Mucosa of rectum (tissue), 2 donors: Measurements from ENCODE around the gene PHLDB2.

Experiments used
- H3K27ac ChIP-seq, 2 donors: one replicate each; pipeline ENCODE4 v1.7.0; 2013; ENCODE audit warnings: inconsistent platforms in 2 of 2, low read depth in 2 of 2, low read length in 2 of 2
- H3K27me3 ChIP-seq, 2 donors: one replicate each; pipeline ENCODE4 v1.7.0; 2013; ENCODE audit warnings: low read length in 2 of 2; ENCODE audit not compliant: control insufficient read depth in 2 of 2, insufficient read depth in 2 of 2
- H3K36me3 ChIP-seq, 2 donors: one replicate each; pipeline ENCODE4 v1.7.0; 2013; ENCODE audit warnings: low read length in 2 of 2; ENCODE audit not compliant: control insufficient read depth in 2 of 2, insufficient read depth in 2 of 2
- H3K4me1 ChIP-seq, 2 donors: one replicate each; pipeline ENCODE4 v1.7.0; 2013; ENCODE audit warnings: low read length in 2 of 2, mild to moderate bottlenecking in 1 of 2; ENCODE audit not compliant: control insufficient read depth in 2 of 2, insufficient read depth in 2 of 2
- H3K4me3 ChIP-seq, 2 donors: one replicate each; pipeline ENCODE4 v1.7.0; 2013; ENCODE audit warnings: low read length in 2 of 2
- H3K9ac ChIP-seq, 2 donors: one replicate each; pipeline ENCODE4 v1.7.0; 2013; ENCODE audit warnings: low read length in 2 of 2, low read depth in 1 of 2, mild to moderate bottlenecking in 1 of 2
- H3K9me3 ChIP-seq, 2 donors: one replicate each; pipeline ENCODE4 v1.7.0; 2013; ENCODE audit warnings: low read length in 2 of 2; ENCODE audit not compliant: control insufficient read depth in 2 of 2
- donor health status: healthy.
- donor health status: Normal muscosa, but diverticular disease.

The PHLDB2 gene

DNA sequence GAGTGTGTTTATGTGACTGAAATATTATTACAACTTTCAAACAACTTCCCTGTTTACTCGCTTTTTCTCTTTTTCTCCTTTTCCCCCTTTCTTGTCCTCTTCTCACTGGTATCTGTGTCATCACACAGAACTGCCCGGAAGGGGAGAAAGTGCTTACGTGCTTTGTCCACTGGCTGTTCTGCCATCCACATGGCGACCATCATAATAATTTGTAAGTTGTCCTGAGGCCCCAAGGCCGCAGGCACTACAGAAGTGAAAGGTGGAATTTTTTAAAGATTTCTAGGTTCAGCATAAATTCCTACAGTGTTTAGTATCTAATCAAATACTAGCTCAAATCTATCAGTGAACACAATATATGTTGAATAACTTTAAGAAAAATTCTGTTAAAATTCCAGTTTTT is 93.0 kb downstream of the PHLDB2 start:
- H3K27me3 ChIP-seq = no peaks in the 10 kb centered on the region
- H3K27ac ChIP-seq = no peak overlapping the region

DNA sequence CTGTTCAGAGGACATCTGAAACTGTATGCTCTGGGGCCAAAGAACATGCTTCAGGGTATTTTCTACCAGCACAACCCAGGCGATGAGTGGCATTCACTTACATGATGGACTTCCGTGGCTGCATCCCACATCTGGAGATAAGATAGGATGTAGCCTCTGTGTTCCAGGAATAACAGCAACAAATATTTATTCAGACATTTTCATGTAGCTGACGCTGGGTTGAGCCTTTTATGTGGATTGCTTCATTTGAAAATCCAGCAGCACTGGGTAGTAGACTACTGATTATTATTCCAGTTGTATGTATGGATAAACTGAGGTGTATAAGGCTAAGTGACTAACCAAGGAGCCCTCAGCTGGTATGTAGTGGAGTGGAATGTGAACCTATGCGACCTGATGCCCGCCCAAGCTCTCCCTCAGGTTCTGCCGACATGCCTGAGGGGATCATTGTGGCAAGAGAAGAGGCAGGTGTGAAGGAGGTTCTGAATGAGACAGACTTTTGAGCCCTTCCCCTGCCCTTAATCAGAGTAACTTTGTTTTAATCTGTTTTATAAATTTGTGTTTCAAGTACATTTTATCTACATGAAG is 93.9 kb downstream of the PHLDB2 start:
- H3K9ac ChIP-seq = no peak overlapping the region
- H3K27ac ChIP-seq = no peak overlapping the region
- H3K4me1 ChIP-seq = no peaks in the 10 kb centered on the region
- no peak overlapping the region for H3K4me3 ChIP-seq
- H3K9me3 ChIP-seq = no peaks in the 10 kb centered on the region
- H3K27me3 ChIP-seq = no peaks in the 10 kb centered on the region
- H3K36me3 ChIP-seq = no peaks in the 10 kb centered on the region

More for the DNA sequence above, 93.0 kb downstream of the PHLDB2 start:
- Histone ChIP-seq H3K9ac (no peak overlapping the region), H3K4me3 (no peak overlapping the region), H3K36me3 (no peaks in the 10 kb centered on the region), H3K4me1 (no peaks in the 10 kb centered on the region), H3K9me3 (no peaks in the 10 kb centered on the region)

GRCh38 chr3:111954228-111954990 is 95.3 kb downstream of the PHLDB2 start:
- H3K27ac ChIP-seq = no peak overlapping the region
- H3K27me3 ChIP-seq = no peaks in the 10 kb centered on the region
- no peak overlapping the region for H3K9ac ChIP-seq
- H3K4me1 ChIP-seq = no peaks in the 10 kb centered on the region
- H3K4me3 ChIP-seq = no peak overlapping the region
- H3K36me3 ChIP-seq = no peaks in the 10 kb centered on the region
- no peaks in the 10 kb centered on the region for H3K9me3 ChIP-seq

DNA sequence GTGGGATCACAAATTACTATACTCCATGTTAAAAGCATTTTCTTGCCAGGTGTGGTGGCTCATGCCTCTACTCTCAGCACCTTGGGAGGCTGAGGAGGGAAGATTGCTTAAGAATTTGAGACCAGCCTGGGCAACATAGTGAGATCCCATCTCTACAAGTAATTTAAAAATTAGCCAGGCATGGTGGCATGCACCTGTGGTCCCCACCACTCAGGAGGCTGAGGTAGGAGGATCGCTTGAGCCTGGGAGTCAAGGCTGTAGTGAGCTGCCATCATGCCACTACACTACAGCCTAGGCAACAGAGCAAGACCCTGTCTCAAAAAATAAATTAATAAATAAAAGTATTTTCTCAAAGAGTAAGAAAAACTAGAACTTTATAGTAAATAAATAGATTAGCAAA is 96.8 kb downstream of the PHLDB2 start:
- H3K27ac ChIP-seq = no peak overlapping the region
- no peaks in the 10 kb centered on the region for H3K9me3 ChIP-seq
- no peaks in the 10 kb centered on the region for H3K27me3 ChIP-seq
- H3K4me3 ChIP-seq = no peak overlapping the region
- no peaks in the 10 kb centered on the region for H3K36me3 ChIP-seq
- no peak overlapping the region for H3K9ac ChIP-seq
- no peaks in the 10 kb centered on the region for H3K4me1 ChIP-seq

GRCh38 chr3:111956449-111956848 is 97.4 kb downstream of the PHLDB2 start:
- H3K36me3 ChIP-seq = no peaks in the 10 kb centered on the region
- no peak overlapping the region for H3K27ac ChIP-seq
- H3K27me3 ChIP-seq = no peaks in the 10 kb centered on the region
- no peak overlapping the region for H3K9ac ChIP-seq
- H3K4me3 ChIP-seq = no peak overlapping the region
- H3K4me1 ChIP-seq = no peaks in the 10 kb centered on the region
- H3K9me3 ChIP-seq = no peaks in the 10 kb centered on the region

DNA sequence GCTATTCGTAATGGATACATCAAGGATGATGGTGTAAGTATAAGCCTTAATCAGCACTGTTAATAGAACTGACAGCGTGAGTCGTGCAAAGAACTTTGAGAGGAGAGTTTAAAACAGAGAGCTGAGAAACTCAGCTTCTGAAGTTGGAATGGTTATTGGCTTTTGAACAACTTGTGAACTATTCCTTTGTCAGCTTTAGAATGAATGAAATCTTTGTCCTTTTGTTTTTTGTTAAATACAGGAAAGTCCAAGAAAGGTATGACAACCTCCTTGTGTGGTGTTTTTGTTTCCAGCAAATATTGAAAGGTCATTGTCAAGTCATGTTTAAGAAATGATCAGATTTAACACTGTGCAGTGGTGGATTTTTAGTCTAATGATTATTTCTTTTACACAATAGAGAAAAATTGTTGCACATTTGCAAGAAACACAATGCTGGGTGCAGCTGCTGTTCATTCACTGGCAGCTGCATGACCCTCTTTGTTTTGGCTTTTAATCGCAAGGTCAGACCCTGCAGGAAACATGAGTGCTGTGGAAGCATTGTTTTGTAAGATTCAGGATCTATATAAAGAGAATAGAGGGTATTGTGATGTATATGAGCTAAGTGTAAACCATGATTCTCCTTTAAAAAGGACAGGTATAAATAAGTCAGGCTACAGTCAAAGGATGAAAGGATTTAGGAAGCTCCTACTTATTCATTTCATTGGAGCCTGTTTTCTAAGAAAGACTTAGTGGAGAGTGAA is 98.1 kb downstream of the PHLDB2 start:
- Histone ChIP-seq H3K27me3 (no peaks in the 10 kb centered on the region), H3K4me1 (no peaks in the 10 kb centered on the region)

DNA sequence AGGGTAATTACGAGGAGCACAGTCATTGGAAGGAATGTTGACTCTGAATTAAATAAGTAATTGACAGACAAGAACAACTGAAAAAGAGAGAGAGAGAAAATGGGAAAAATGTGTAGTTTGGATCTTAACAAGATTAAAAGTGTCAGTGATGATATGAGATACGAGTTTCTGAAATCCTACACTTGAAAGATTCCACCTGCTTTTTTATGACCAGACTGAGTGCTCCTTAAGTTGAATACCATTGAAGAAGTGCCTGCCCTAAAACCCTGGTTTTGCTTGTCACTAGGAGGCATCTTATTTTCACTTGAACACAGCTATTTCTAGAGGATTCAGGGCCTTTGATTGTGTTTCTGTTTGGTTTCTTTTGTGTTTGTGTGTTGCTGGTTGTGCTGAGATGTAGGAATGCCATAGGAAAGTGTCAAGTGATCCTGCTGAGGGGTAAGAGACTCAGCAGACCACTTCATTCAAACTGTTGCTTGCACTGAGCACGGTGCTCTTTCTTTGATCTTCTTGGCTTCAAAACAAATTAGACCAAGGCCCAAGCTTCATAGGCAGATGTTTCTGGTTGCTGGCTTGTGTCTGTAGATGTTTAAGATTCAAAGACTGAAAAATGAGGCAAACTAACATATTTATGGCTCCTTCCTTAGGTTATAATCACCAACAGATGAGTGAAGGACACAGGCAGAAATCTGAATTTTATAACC is 102.5 kb downstream of the PHLDB2 start:
- H3K36me3 ChIP-seq = no peaks in the 10 kb centered on the region
- no peak overlapping the region for H3K27ac ChIP-seq
- no peak overlapping the region for H3K9ac ChIP-seq
- H3K9me3 ChIP-seq = no peaks in the 10 kb centered on the region
- peaks cover 0 to 2% of the 10 kb centered on the region in 2 donors for H3K4me1 ChIP-seq
- H3K4me3 ChIP-seq = no peak overlapping the region
- no peaks in the 10 kb centered on the region for H3K27me3 ChIP-seq

More for the DNA sequence above, 98.1 kb downstream of the PHLDB2 start:
- Histone ChIP-seq H3K9ac (no peak overlapping the region), H3K4me3 (no peak overlapping the region), H3K27ac (no peak overlapping the region), H3K9me3 (no peaks in the 10 kb centered on the region), H3K36me3 (no peaks in the 10 kb centered on the region)

DNA sequence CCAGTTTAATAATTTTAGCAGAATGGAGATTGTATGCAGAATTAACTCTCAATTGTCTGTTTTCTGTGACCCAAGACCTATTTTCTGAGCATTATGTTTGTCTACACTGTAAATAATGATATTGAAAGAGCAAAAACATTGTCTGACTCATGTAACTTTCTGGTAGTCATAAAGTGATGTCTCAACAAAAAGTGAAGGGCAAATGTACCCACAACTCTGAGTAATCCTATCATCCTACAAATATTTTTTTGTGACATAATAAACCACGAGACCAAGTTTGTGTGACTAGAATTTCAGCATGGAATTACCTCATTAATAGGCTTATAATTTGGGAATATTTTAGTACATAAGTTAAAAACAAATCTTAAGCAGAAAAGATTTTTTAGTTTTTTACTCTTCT is 104.4 kb downstream of the PHLDB2 start:
- no peak overlapping the region for H3K27ac ChIP-seq
- no peak overlapping the region for H3K4me3 ChIP-seq
- no peak overlapping the region for H3K9ac ChIP-seq
- H3K27me3 ChIP-seq = no peaks in the 10 kb centered on the region
- peaks cover 0 to 2% of the 10 kb centered on the region in 2 donors for H3K4me1 ChIP-seq
- H3K9me3 ChIP-seq = no peaks in the 10 kb centered on the region
- no peaks in the 10 kb centered on the region for H3K36me3 ChIP-seq

- Histone ChIP-seq H3K27me3 (no peaks in the 10 kb centered on the region), H3K4me3 (no peak overlapping the region), H3K9me3 (no peaks in the 10 kb centered on the region), H3K27ac (no peak overlapping the region), H3K36me3 (no peaks in the 10 kb centered on the region), H3K4me1 (peaks cover 0 to 2% of the 10 kb centered on the region in 2 donors), H3K9ac (no peak overlapping the region)
Measured at GRCh38 chr3:111965484-111965883, 106.4 kb downstream of the PHLDB2 start.

DNA sequence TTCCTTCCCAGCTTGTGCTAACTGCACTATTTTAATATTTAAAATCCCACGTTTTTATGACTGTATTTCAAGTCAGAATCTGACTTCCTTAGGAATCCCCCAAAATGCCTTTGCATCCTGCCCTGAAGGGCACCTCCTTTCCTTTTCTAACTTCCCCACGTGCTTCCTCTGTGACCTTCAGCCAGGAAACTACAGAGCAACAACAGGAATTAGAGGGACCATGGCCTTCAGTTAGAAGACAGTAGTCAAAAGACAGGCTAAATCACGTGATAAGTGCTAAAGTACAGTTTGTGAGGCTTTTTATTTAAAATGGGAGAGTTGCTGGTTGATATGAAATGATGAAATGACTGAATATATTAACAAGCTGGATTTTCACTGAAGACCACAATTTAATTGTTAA is 108.0 kb downstream of the PHLDB2 start:
- no peak overlapping the region for H3K27ac ChIP-seq
- H3K9ac ChIP-seq = no peak overlapping the region
- H3K36me3 ChIP-seq = no peaks in the 10 kb centered on the region
- no peaks in the 10 kb centered on the region for H3K27me3 ChIP-seq
- no peaks in the 10 kb centered on the region for H3K9me3 ChIP-seq
- peaks cover 0 to 2% of the 10 kb centered on the region in 2 donors for H3K4me1 ChIP-seq
- H3K4me3 ChIP-seq = no peak overlapping the region
